Karpas-422 (cell line): ENCODE results near the gene BTG1. TPM values are rescaled to one million over a fixed set of nuclear protein-coding genes. Genes with fewer than 3 reads are reported as not detected.

ENCODE experiments used
- DNase-seq: peaks from one replicate; pipeline ENCODE4 v3.0.0-alpha.2; 2015
- H2AFZ ChIP-seq: fragments of 200-600 bp; sonication (generic); 2 replicates; pipeline ENCODE4 v1.6.1; 2014; ENCODE audit warnings: antibody characterized with exemption, low read length, mixed read lengths
- H3K27ac ChIP-seq: fragments of 200-600 bp; sonication (generic); 2 replicates; pipeline ENCODE4 v1.5.1; 2014; ENCODE audit warnings: mild to moderate bottlenecking, low read length, moderate library complexity
- H3K27me3 ChIP-seq: fragments of 200-600 bp; sonication (generic); 2 replicates; pipeline ENCODE4 v1.6.1; 2014; ENCODE audit warnings: low read length, mixed read lengths
- H3K36me3 ChIP-seq: fragments of 200-600 bp; sonication (generic); 2 replicates; pipeline ENCODE4 v1.6.1; 2014; ENCODE audit warnings: low read length, mixed read lengths; ENCODE audit not compliant: insufficient read depth
- H3K4me1 ChIP-seq: fragments of 200-600 bp; sonication (generic); 2 replicates; pipeline ENCODE4 v1.6.1; 2014; ENCODE audit warnings: mild to moderate bottlenecking, low read length, mixed read lengths
- H3K4me2 ChIP-seq: fragments of 200-600 bp; sonication (generic); 2 replicates; pipeline ENCODE4 v1.6.1; 2014; ENCODE audit warnings: low read length, low read depth, mild to moderate bottlenecking; ENCODE audit not compliant: poor library complexity, severe bottlenecking
- H3K4me3 ChIP-seq: fragments of 200-600 bp; sonication (generic); 2 replicates; pipeline ENCODE4 v1.5.1; 2014; ENCODE audit warnings: mild to moderate bottlenecking, antibody characterized with exemption, low read length, mixed read lengths
- H3K79me2 ChIP-seq: fragments of 200-600 bp; sonication (generic); 2 replicates; pipeline ENCODE4 v1.6.1; 2014; ENCODE audit warnings: mild to moderate bottlenecking, low read length, mixed read lengths
- H3K9ac ChIP-seq: fragments of 200-600 bp; sonication (generic); 2 replicates; pipeline ENCODE4 v1.6.0; 2014; ENCODE audit warnings: low read length
- H3K9me2 ChIP-seq: fragments of 200-600 bp; sonication (generic), shearing (Covaris generic); replicated peaks from 2 replicates; pipeline ENCODE4 v1.6.0; 2014; ENCODE audit warnings: mild to moderate bottlenecking, low read length, moderate library complexity; ENCODE audit not compliant: insufficient read depth
- H3K9me3 ChIP-seq: fragments of 300-700, 200-600 bp; sonication (generic); 2 replicates; pipeline ENCODE4 v1.6.1; 2014; ENCODE audit warnings: low read length, mixed read lengths
- H4K20me1 ChIP-seq: fragments of 200-600 bp; sonication (generic); 2 replicates; pipeline ENCODE4 v1.6.1; 2014; ENCODE audit warnings: mild to moderate bottlenecking, antibody characterized with exemption, low read length, low read depth; ENCODE audit not compliant: insufficient read depth
- total RNA-seq: library from RNA; depleted of rRNA; stranded (reverse); fragments of >200 nt; shearing (Covaris generic); gene quantifications from 2 replicates; pipeline ENCODE4 v1.2.3, GENCODE V29; 2014; ENCODE audit warnings: low replicate concordance

BTG1 gene
- total RNA-seq, 1 experiment from 2014 or later, result 12.4 TPM

GRCh38 chr12:92133795-92134637 lies 11.6 kb downstream of the BTG1 start:
- H3K9ac ChIP-seq, result no peak overlapping the region
- peaks cover 33% of the 10 kb centered on the region for H3K4me1 ChIP-seq

GRCh38 chr12:92133171-92133570 lies 12.5 kb downstream of the BTG1 start:
- no peaks in the 10 kb centered on the region for H3K9me3 ChIP-seq
- peaks cover 25% of the 10 kb centered on the region for H3K4me1 ChIP-seq
- peaks cover 45% of the 10 kb centered on the region for H4K20me1 ChIP-seq
- H3K27ac ChIP-seq, result no peak overlapping the region
- H3K9me2 ChIP-seq, result no peaks in the 10 kb centered on the region
- H3K79me2 ChIP-seq, result peaks cover 20% of the 10 kb centered on the region
- H3K4me3 ChIP-seq, result no peak overlapping the region
- H2AFZ ChIP-seq, result no peak overlapping the region
- H3K4me2 ChIP-seq, result no peak overlapping the region
- no peaks in the 10 kb centered on the region for H3K36me3 ChIP-seq
- no peaks in the 10 kb centered on the region for H3K27me3 ChIP-seq
- no peak overlapping the region for H3K9ac ChIP-seq
- DNase-seq, result no peak

More at GRCh38 chr12:92133795-92134637, 11.6 kb downstream of the BTG1 start:
- peaks cover 28% of the 10 kb centered on the region for H3K79me2 ChIP-seq
- no peaks in the 10 kb centered on the region for H3K9me3 ChIP-seq
- H2AFZ ChIP-seq, result no peak overlapping the region
- H3K27me3 ChIP-seq, result no peaks in the 10 kb centered on the region
- no peak overlapping the region for H3K4me2 ChIP-seq
- H4K20me1 ChIP-seq, result peaks cover 54% of the 10 kb centered on the region
- no peak overlapping the region for H3K4me3 ChIP-seq
- H3K36me3 ChIP-seq, result no peaks in the 10 kb centered on the region
- no peak overlapping the region for H3K27ac ChIP-seq
- DNase-seq, result no peak
- H3K9me2 ChIP-seq, result no peaks in the 10 kb centered on the region

- Histone ChIP-seq H3K9me2 (no peaks in the 10 kb centered on the region), H3K4me2 (no peak overlapping the region), H3K36me3 (no peaks in the 10 kb centered on the region), H3K9me3 (no peaks in the 10 kb centered on the region), H3K4me1 (peaks cover 16% of the 10 kb centered on the region), H4K20me1 (peaks cover 37% of the 10 kb centered on the region), H3K9ac (no peak overlapping the region), H3K27ac (no peak overlapping the region), H3K4me3 (no peak overlapping the region), H3K27me3 (no peaks in the 10 kb centered on the region), H2AFZ (no peak overlapping the region), H3K79me2 (peaks cover 11% of the 10 kb centered on the region; the same call in 1 of the 2 replicates)
- no peak for DNase-seq
Measured at GRCh38 chr12:92132288-92132687, 13.4 kb downstream of the BTG1 start.

GRCh38 chr12:92130999-92131398 lies 14.6 kb downstream of the BTG1 start:
- no peak overlapping the region for H3K9ac ChIP-seq
- no peak overlapping the region for H3K27ac ChIP-seq
- H3K36me3 ChIP-seq, result no peaks in the 10 kb centered on the region
- H2AFZ ChIP-seq, result no peak overlapping the region
- peaks cover 1% of the 10 kb centered on the region; the same call in 1 of the 2 replicates for H3K79me2 ChIP-seq
- H3K27me3 ChIP-seq, result no peaks in the 10 kb centered on the region
- no peak overlapping the region for H3K4me2 ChIP-seq
- no peak for DNase-seq
- H3K9me2 ChIP-seq, result no peaks in the 10 kb centered on the region
- no peaks in the 10 kb centered on the region for H3K9me3 ChIP-seq
- H3K4me1 ChIP-seq, result peaks cover 15% of the 10 kb centered on the region
- no peak overlapping the region for H3K4me3 ChIP-seq
- H4K20me1 ChIP-seq, result peaks cover 25% of the 10 kb centered on the region

GRCh38 chr12:92129609-92130008 lies 16.0 kb downstream of the BTG1 start:
- no peaks in the 10 kb centered on the region for H3K9me3 ChIP-seq
- no peak overlapping the region for H3K27ac ChIP-seq
- no peaks in the 10 kb centered on the region for H3K36me3 ChIP-seq
- no peak for DNase-seq
- H3K9me2 ChIP-seq, result no peaks in the 10 kb centered on the region
- H3K4me2 ChIP-seq, result no peak overlapping the region
- H3K79me2 ChIP-seq, result no peaks in the 10 kb centered on the region
- H3K4me3 ChIP-seq, result no peak overlapping the region
- no peak overlapping the region for H2AFZ ChIP-seq
- H3K9ac ChIP-seq, result no peak overlapping the region
- H4K20me1 ChIP-seq, result peaks cover 20% of the 10 kb centered on the region
- H3K27me3 ChIP-seq, result no peaks in the 10 kb centered on the region
- H3K4me1 ChIP-seq, result peaks cover 10% of the 10 kb centered on the region

GRCh38 chr12:92128612-92129011 lies 17.0 kb downstream of the BTG1 start:
- Histone ChIP-seq H3K9ac (no peak overlapping the region), H2AFZ (no peak overlapping the region), H3K27ac (no peak overlapping the region), H3K9me2 (no peaks in the 10 kb centered on the region), H3K4me2 (no peak overlapping the region), H3K9me3 (no peaks in the 10 kb centered on the region), H4K20me1 (peaks cover 10% of the 10 kb centered on the region), H3K4me3 (no peak overlapping the region), H3K79me2 (no peaks in the 10 kb centered on the region), H3K36me3 (no peaks in the 10 kb centered on the region), H3K27me3 (no peaks in the 10 kb centered on the region), H3K4me1 (0 out of 2 replicates have a peak, but pooled peaks cover under 1% of the 10 kb centered on the region)
- DNase-seq, result no peak

- Histone ChIP-seq H3K79me2 (no peaks in the 10 kb centered on the region), H3K4me2 (no peak overlapping the region), H3K4me3 (no peak overlapping the region), H2AFZ (no peak overlapping the region), H3K36me3 (no peaks in the 10 kb centered on the region), H3K27me3 (no peaks in the 10 kb centered on the region), H3K4me1 (no peaks in the 10 kb centered on the region), H3K9me2 (no peaks in the 10 kb centered on the region), H3K9ac (no peak overlapping the region), H4K20me1 (peaks cover 2% of the 10 kb centered on the region; the same call in 1 of the 2 replicates), H3K9me3 (no peaks in the 10 kb centered on the region), H3K27ac (no peak overlapping the region)
- no peak for DNase-seq
Measured at GRCh38 chr12:92124689-92125029, 21.0 kb downstream of the BTG1 start.

GRCh38 chr12:92123780-92124688 lies 21.6 kb downstream of the BTG1 start:
- Histone ChIP-seq H2AFZ (no peak overlapping the region), H3K27me3 (no peaks in the 10 kb centered on the region), H3K9me3 (no peaks in the 10 kb centered on the region), H3K36me3 (no peaks in the 10 kb centered on the region), H3K27ac (no peak overlapping the region), H3K4me2 (no peak overlapping the region), H3K79me2 (no peaks in the 10 kb centered on the region), H4K20me1 (peaks cover 4% of the 10 kb centered on the region; the same call in 1 of the 2 replicates), H3K4me1 (no peaks in the 10 kb centered on the region), H3K9me2 (no peaks in the 10 kb centered on the region), H3K9ac (no peak overlapping the region), H3K4me3 (no peak overlapping the region)
- no peak for DNase-seq
